22Rv1 (cell line): ENCODE results near the gene COX14.

Source experiments
- ZFX ChIP-seq: fragments of 450-650 bp; IDR thresholded peaks from 2 replicates; pipeline ENCODE4 v1.6.1; 2017; ENCODE audit warnings: antibody characterized with exemption, borderline replicate concordance
- TF ChIP-seq, protein P1 (sequence below): fragments of 450-650 bp; IDR thresholded peaks from 2 replicates; pipeline ENCODE4 v1.5.1; 2017; ENCODE audit warnings: mild to moderate bottlenecking

DNA sequence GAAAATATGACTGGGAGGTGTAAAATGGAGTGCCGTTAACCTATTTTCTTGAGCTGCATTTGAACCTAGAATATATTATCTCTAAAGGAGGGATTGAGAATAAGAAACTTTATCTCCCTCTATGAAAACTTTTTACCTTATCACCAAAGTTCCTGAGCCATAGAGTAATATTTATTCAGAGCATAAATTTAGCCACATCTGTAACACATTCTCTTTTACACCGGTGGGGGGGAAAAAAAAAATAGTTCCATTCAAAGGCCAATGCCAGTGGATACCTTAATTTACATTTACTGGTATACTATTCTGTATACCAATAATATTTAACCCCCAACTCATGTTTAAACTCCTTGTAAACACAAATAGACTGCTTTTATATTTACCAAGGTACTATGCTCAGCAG lies 33.4 kb downstream of the COX14 start:
- TF ChIP-seq, protein P1, sequence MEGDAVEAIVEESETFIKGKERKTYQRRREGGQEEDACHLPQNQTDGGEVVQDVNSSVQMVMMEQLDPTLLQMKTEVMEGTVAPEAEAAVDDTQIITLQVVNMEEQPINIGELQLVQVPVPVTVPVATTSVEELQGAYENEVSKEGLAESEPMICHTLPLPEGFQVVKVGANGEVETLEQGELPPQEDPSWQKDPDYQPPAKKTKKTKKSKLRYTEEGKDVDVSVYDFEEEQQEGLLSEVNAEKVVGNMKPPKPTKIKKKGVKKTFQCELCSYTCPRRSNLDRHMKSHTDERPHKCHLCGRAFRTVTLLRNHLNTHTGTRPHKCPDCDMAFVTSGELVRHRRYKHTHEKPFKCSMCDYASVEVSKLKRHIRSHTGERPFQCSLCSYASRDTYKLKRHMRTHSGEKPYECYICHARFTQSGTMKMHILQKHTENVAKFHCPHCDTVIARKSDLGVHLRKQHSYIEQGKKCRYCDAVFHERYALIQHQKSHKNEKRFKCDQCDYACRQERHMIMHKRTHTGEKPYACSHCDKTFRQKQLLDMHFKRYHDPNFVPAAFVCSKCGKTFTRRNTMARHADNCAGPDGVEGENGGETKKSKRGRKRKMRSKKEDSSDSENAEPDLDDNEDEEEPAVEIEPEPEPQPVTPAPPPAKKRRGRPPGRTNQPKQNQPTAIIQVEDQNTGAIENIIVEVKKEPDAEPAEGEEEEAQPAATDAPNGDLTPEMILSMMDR: no peak
- no peak for TF ChIP-seq ZFX
